Measurements from ENCODE around the gene MSRB3. TPM values are rescaled to one million over a fixed set of nuclear protein-coding genes. Genes with fewer than 3 reads are reported as not detected.
"Not testable (repeated sequence)": the region's sequence is repeated elsewhere in the genome, so short reads cannot be mapped to it uniquely, and the experiment has no call there.

The MSRB3 gene
- total RNA-seq, 2 experiments from 2014 or later, result 0.12 TPM; not detected in 1

- peaks cover 4% of the 10 kb centered on the region for H3K27me3 Mint-ChIP-seq
- ChIA-PET CTCF (no interaction called here), POLR2A (no interaction called here)
- ATAC-seq, result no peak
- no peak overlapping the region for H3K4me3 Mint-ChIP-seq
- intact Hi-C loops (cut with DNase I, micrococcal nuclease), result no loop called here
- no peaks in the 10 kb centered on the region for H3K9me3 Mint-ChIP-seq (ENCODE audit: low read depth)
- no peak overlapping the region for H3K27ac Mint-ChIP-seq
- no peak for DNase-seq
- H3K36me3 Mint-ChIP-seq (ENCODE audit: low read depth), result no peaks in the 10 kb centered on the region
- H3K4me1 Mint-ChIP-seq, result no peaks in the 10 kb centered on the region
Measured at GRCh38 chr12:65434737-65435136, 156.3 kb downstream of the MSRB3 start.

GRCh38 chr12:65443038-65443437 lies 164.6 kb downstream of the MSRB3 start:
- DNase-seq (no peak), ATAC-seq (no peak)
- POLR2A ChIA-PET, result no interaction called here
- H3K27ac Mint-ChIP-seq, result no peak overlapping the region
- CTCF ChIA-PET, result interaction anchor here (2.0 kb wide), 1 partner anchor 10 kb away, joined by 4 read pairs; no protein-coding TSS in a partner anchor
- H3K27me3 Mint-ChIP-seq, result peaks cover 5% of the 10 kb centered on the region
- no peak overlapping the region for H3K4me3 Mint-ChIP-seq
- no peaks in the 10 kb centered on the region for H3K9me3 Mint-ChIP-seq (ENCODE audit: low read depth)
- H3K4me1 Mint-ChIP-seq, result no peaks in the 10 kb centered on the region
- intact Hi-C loops (cut with DNase I, micrococcal nuclease), result no loop called here
- H3K36me3 Mint-ChIP-seq (ENCODE audit: low read depth), result no peaks in the 10 kb centered on the region

GRCh38 chr12:65444996-65445395 lies 166.5 kb downstream of the MSRB3 start:
- ChIA-PET CTCF (interaction anchor here (0.7 kb wide), 1 partner anchor 20 kb away, joined by 3 read pairs; no protein-coding TSS in a partner anchor), POLR2A (no interaction called here)
- Mint-ChIP-seq H3K27ac (no peak overlapping the region), H3K27me3 (peaks cover 5% of the 10 kb centered on the region), H3K4me1 (no peaks in the 10 kb centered on the region), H3K9me3 (ENCODE audit: low read depth) (no peaks in the 10 kb centered on the region), H3K36me3 (ENCODE audit: low read depth) (no peaks in the 10 kb centered on the region), H3K4me3 (no peak overlapping the region)
- ATAC-seq (no peak), DNase-seq (no peak)
- intact Hi-C loops (cut with DNase I, micrococcal nuclease), result loop anchor here in 1 of 2 experiments (5.0 kb wide), 1 partner anchor 717 kb away; no protein-coding TSS in a partner anchor

- Mint-ChIP-seq H3K27me3 (peaks cover 5% of the 10 kb centered on the region), H3K27ac (no peak overlapping the region), H3K4me3 (no peak overlapping the region), H3K4me1 (no peaks in the 10 kb centered on the region), H3K36me3 (ENCODE audit: low read depth) (no peaks in the 10 kb centered on the region), H3K9me3 (ENCODE audit: low read depth) (no peaks in the 10 kb centered on the region)
- ChIA-PET CTCF (no interaction called here), POLR2A (no interaction called here)
- no peak for DNase-seq
- ATAC-seq, result no peak
- intact Hi-C loops (cut with DNase I, micrococcal nuclease), result loop anchor here in 1 of 2 experiments (5.0 kb wide), 1 partner anchor 715 kb away; no protein-coding TSS in a partner anchor
Measured at GRCh38 chr12:65446901-65447300, 168.4 kb downstream of the MSRB3 start.

GRCh38 chr12:65449400-65449799 lies 170.9 kb downstream of the MSRB3 start:
- Mint-ChIP-seq H3K4me3 (no peak overlapping the region), H3K27ac (no peak overlapping the region), H3K9me3 (ENCODE audit: low read depth) (no peaks in the 10 kb centered on the region), H3K27me3 (peaks cover 5% of the 10 kb centered on the region), H3K36me3 (ENCODE audit: low read depth) (no peaks in the 10 kb centered on the region), H3K4me1 (no peaks in the 10 kb centered on the region)
- intact Hi-C loops (cut with DNase I, micrococcal nuclease), result loop anchor here in 1 of 2 experiments (5.0 kb wide), 1 partner anchor 713 kb away; no protein-coding TSS in a partner anchor
- no peak for DNase-seq
- ChIA-PET POLR2A (no interaction called here), CTCF (interaction anchor here (0.7 kb wide), 1 partner anchor 1561 kb away, joined by 3 read pairs; no protein-coding TSS in a partner anchor)
- no peak for ATAC-seq

GRCh38 chr12:65450625-65451024 lies 172.1 kb downstream of the MSRB3 start:
- H3K27ac Mint-ChIP-seq, result no peak overlapping the region
- H3K9me3 Mint-ChIP-seq (ENCODE audit: low read depth), result no peaks in the 10 kb centered on the region
- no peak for DNase-seq
- POLR2A ChIA-PET, result no interaction called here
- H3K36me3 Mint-ChIP-seq (ENCODE audit: low read depth), result no peaks in the 10 kb centered on the region
- H3K27me3 Mint-ChIP-seq, result peaks cover 4% of the 10 kb centered on the region
- no peak overlapping the region for H3K4me3 Mint-ChIP-seq
- no peak for ATAC-seq
- no peaks in the 10 kb centered on the region for H3K4me1 Mint-ChIP-seq
- intact Hi-C loops (cut with DNase I, micrococcal nuclease), result no loop called here
- CTCF ChIA-PET, result no interaction called here

- ChIA-PET CTCF (interaction anchor here (0.5 kb wide), 1 partner anchor 1211 kb away, joined by 3 read pairs; no protein-coding TSS in a partner anchor), POLR2A (no interaction called here)
- H3K4me3 Mint-ChIP-seq, result no peak overlapping the region
- DNase-seq (no peak), ATAC-seq (no peak)
- H3K4me1 Mint-ChIP-seq, result no peaks in the 10 kb centered on the region
- H3K27me3 Mint-ChIP-seq, result no peaks in the 10 kb centered on the region
- H3K27ac Mint-ChIP-seq, result no peak overlapping the region
- H3K36me3 Mint-ChIP-seq (ENCODE audit: low read depth), result no peaks in the 10 kb centered on the region
- H3K9me3 Mint-ChIP-seq (ENCODE audit: low read depth), result no peaks in the 10 kb centered on the region
- intact Hi-C loops (cut with DNase I, micrococcal nuclease), result no loop called here
Measured at GRCh38 chr12:65454115-65454787, 175.8 kb downstream of the MSRB3 start.

GRCh38 chr12:65457341-65457740 lies 178.9 kb downstream of the MSRB3 start:
- H3K4me3 Mint-ChIP-seq; intact Hi-C loops (cut with DNase I, micrococcal nuclease); H3K36me3 Mint-ChIP-seq (ENCODE audit: low read depth); DNase-seq; H3K27me3 Mint-ChIP-seq; CTCF ChIA-PET; POLR2A ChIA-PET; ATAC-seq; H3K9me3 Mint-ChIP-seq (ENCODE audit: low read depth); H3K4me1 Mint-ChIP-seq; H3K27ac Mint-ChIP-seq: not testable (repeated sequence)

GRCh38 chr12:65458718-65459117 lies 180.2 kb downstream of the MSRB3 start:
- DNase-seq (no peak), ATAC-seq (no peak)
- intact Hi-C loops (cut with DNase I, micrococcal nuclease), result no loop called here
- CTCF ChIA-PET, result no interaction called here
- no peaks in the 10 kb centered on the region for H3K9me3 Mint-ChIP-seq (ENCODE audit: low read depth)
- no peaks in the 10 kb centered on the region for H3K4me1 Mint-ChIP-seq
- peaks cover 2% of the 10 kb centered on the region for H3K27me3 Mint-ChIP-seq
- H3K27ac Mint-ChIP-seq, result no peak overlapping the region
- POLR2A ChIA-PET, result no interaction called here
- no peak overlapping the region for H3K4me3 Mint-ChIP-seq
- H3K36me3 Mint-ChIP-seq (ENCODE audit: low read depth), result no peaks in the 10 kb centered on the region

GRCh38 chr12:65459545-65459944 lies 181.1 kb downstream of the MSRB3 start:
- ATAC-seq, result no peak
- intact Hi-C loops (cut with DNase I, micrococcal nuclease), result no loop called here
- Mint-ChIP-seq H3K27ac (no peak overlapping the region), H3K27me3 (peaks cover 2% of the 10 kb centered on the region), H3K4me1 (no peaks in the 10 kb centered on the region), H3K9me3 (ENCODE audit: low read depth) (no peaks in the 10 kb centered on the region), H3K36me3 (ENCODE audit: low read depth) (no peaks in the 10 kb centered on the region), H3K4me3 (no peak overlapping the region)
- no peak for DNase-seq
- ChIA-PET POLR2A (no interaction called here), CTCF (no interaction called here)

GRCh38 chr12:65460063-65460462 lies 181.6 kb downstream of the MSRB3 start:
- DNase-seq, result no peak
- H3K36me3 Mint-ChIP-seq (ENCODE audit: low read depth), result no peaks in the 10 kb centered on the region

GRCh38 chr12:65461017-65461416 lies 182.5 kb downstream of the MSRB3 start:
- POLR2A ChIA-PET, result no interaction called here
- no peaks in the 10 kb centered on the region for H3K4me1 Mint-ChIP-seq
- no peak overlapping the region for H3K4me3 Mint-ChIP-seq
- no peak for DNase-seq
- intact Hi-C loops (cut with DNase I, micrococcal nuclease), result no loop called here
- H3K27me3 Mint-ChIP-seq, result peaks cover 2% of the 10 kb centered on the region
- CTCF ChIA-PET, result no interaction called here
- H3K27ac Mint-ChIP-seq, result no peak overlapping the region
- H3K9me3 Mint-ChIP-seq (ENCODE audit: low read depth), result no peaks in the 10 kb centered on the region
- no peaks in the 10 kb centered on the region for H3K36me3 Mint-ChIP-seq (ENCODE audit: low read depth)
- ATAC-seq, result no peak

More at GRCh38 chr12:65460063-65460462, 181.6 kb downstream of the MSRB3 start:
- ChIA-PET POLR2A (no interaction called here), CTCF (no interaction called here)
- Mint-ChIP-seq H3K4me1 (no peaks in the 10 kb centered on the region), H3K4me3 (no peak overlapping the region), H3K9me3 (ENCODE audit: low read depth) (no peaks in the 10 kb centered on the region), H3K27me3 (peaks cover 2% of the 10 kb centered on the region), H3K27ac (no peak overlapping the region)
- intact Hi-C loops (cut with DNase I, micrococcal nuclease), result no loop called here
- ATAC-seq, result no peak

All from activated CD4-positive, alpha-beta T cell treated with anti-CD3 and anti-CD28 coated beads for 36 hours (primary cell).